Body of pancreas (tissue), 4 donors: ENCODE results near the gene ZNF775.

Experiments used
- CTCF ChIP-seq, 7 experiments: fragments of 450-650 bp in 4 of 7; fragments of 200-600 bp in 3 of 7; sonication (generic) in 3 of 7; IDR thresholded peaks; one replicate each; pipeline ENCODE4 v1.5.1; 2016 to 2019; ENCODE audit warnings: antibody characterized with exemption in 7 of 7
- POLR2A ChIP-seq, 3 donors: fragments of 450-650 bp; IDR thresholded peaks; one replicate each; pipeline ENCODE4 v1.6.1; 2016; ENCODE audit warnings: antibody characterized with exemption in 3 of 3, mild to moderate bottlenecking in 2 of 3

- TF ChIP-seq POLR2A (IDR thresholded peaks at IDR 0.05) (no peak), CTCF (IDR thresholded peaks at IDR 0.05) (no peak)
These were observed 18.4 kb downstream of the ZNF775 start for GRCh38 chr7:150397346-150398107.
